Endometrium (tissue), 2 donors: ENCODE data around the gene PNCK.

Experiments used
- FAIRE-seq: peaks from 2 replicates; lab custom pipeline; 2012; peaks lifted over from hg19 to GRCh38; lab: Jason Lieb, UNC
- donor health status: control.
- donor health status: control.

The PNCK gene

GRCh38 chrX:153640736-153641575, 32.7 kb downstream of the PNCK start:
- FAIRE-seq: no peak

GRCh38 chrX:153640045-153640686, 33.4 kb downstream of the PNCK start:
- FAIRE-seq: no peak

GRCh38 chrX:153639177-153640044, 34.2 kb downstream of the PNCK start:
- no peak for FAIRE-seq

- no peak for FAIRE-seq
Observed at GRCh38 chrX:153638436-153639176, 35.0 kb downstream of the PNCK start.

- FAIRE-seq: no peak
Observed at GRCh38 chrX:153638041-153638371, 35.6 kb downstream of the PNCK start.

- no peak for FAIRE-seq
Observed at GRCh38 chrX:153637121-153638040, 36.2 kb downstream of the PNCK start.

GRCh38 chrX:153636716-153637115, 36.9 kb downstream of the PNCK start:
- no peak for FAIRE-seq

GRCh38 chrX:153635788-153636668, 37.6 kb downstream of the PNCK start:
- no peak for FAIRE-seq

- no peak for FAIRE-seq
Observed at GRCh38 chrX:153635388-153635787, 38.2 kb downstream of the PNCK start.

- no peak for FAIRE-seq
Observed at GRCh38 chrX:153634832-153635231, 38.8 kb downstream of the PNCK start.

- FAIRE-seq: no peak
Observed at GRCh38 chrX:153634236-153634635, 39.4 kb downstream of the PNCK start.

- FAIRE-seq: no peak
Observed at GRCh38 chrX:153633607-153634180, 39.9 kb downstream of the PNCK start.

GRCh38 chrX:153633048-153633447, 40.6 kb downstream of the PNCK start:
- FAIRE-seq: no peak

- no peak for FAIRE-seq
Observed at GRCh38 chrX:153632595-153632946, 41.0 kb downstream of the PNCK start.

GRCh38 chrX:153631907-153632594, 41.6 kb downstream of the PNCK start:
- FAIRE-seq: no peak

- FAIRE-seq: no peak
Observed at GRCh38 chrX:153631346-153631745, 42.3 kb downstream of the PNCK start.

GRCh38 chrX:153628665-153629064, 44.9 kb downstream of the PNCK start:
- FAIRE-seq: no peak

- no peak for FAIRE-seq
Observed at GRCh38 chrX:153628129-153628528, 45.5 kb downstream of the PNCK start.

GRCh38 chrX:153627675-153628111, 45.9 kb downstream of the PNCK start:
- no peak for FAIRE-seq
